GM12878 (cell line): Measurements from ENCODE around the gene TMEM232.

Experiments
- CBX3 ChIP-seq: fragments of 200-600 bp; sonication (generic); IDR thresholded peaks from 2 replicates; pipeline ENCODE4 v1.6.1; 2016; ENCODE audit warnings: low read depth, borderline replicate concordance
- YBX1 ChIP-seq: fragments of 450-650 bp; IDR thresholded peaks from 2 replicates; pipeline ENCODE4 v1.6.1; 2016; ENCODE audit warnings: antibody characterized with exemption

DNA sequence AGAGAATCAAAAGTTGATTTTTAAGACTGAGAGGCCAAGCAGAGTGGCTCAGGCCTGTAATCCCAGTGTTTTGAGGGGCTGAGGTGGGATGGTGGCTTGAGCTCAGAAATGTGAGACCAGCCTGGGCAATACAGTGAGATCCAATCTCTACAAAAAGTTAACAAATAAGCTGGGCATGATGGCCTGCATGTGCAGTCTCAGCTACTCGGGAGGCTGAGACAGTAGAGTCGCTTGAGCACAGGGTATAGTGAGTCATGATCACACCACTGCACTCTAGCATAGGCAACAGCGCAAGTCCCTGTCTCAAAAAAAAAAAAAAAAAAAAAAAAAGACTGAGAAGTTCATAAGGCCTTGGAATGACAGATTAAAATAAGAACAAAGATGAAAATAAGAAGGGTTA lies 177.2 kb downstream of the TMEM232 start:
- no peak for TF ChIP-seq YBX1
- TF ChIP-seq CBX3, result no peak
